Measurements from ENCODE around the gene ARFIP2. TPM values are rescaled to one million over a fixed set of nuclear protein-coding genes. Genes with fewer than 3 reads are reported as not detected.

Gene ARFIP2
- total RNA-seq, 3 donors from 2014 or later (not counting 1 experiment from before 2014, with no cell fraction given), result 44.7 to 62.3 (median 51.4) TPM

GRCh38 chr11:6468712-6469495, 12.2 kb downstream of the ARFIP2 start:
- Mint-ChIP-seq H3K27ac (no peak overlapping the region), H3K27me3 (ENCODE audit: low read depth in 2 of 2) (no peaks in the 10 kb centered on the region), H3K9me3 (no peaks in the 10 kb centered on the region), H3K36me3 (no peaks in the 10 kb centered on the region), H3K4me3 (no peak overlapping the region), H3K4me1 (peaks cover 8 to 18% of the 10 kb centered on the region in 2 donors)
- Histone ChIP-seq H3K4me3 (ENCODE audit: low read length) (no peak overlapping the region), H3K4me1 (ENCODE audit: control insufficient read depth, insufficient read depth, low read length) (peaks cover 13% of the 10 kb centered on the region), H3K36me3 (ENCODE audit: control insufficient read depth, insufficient read depth, low read length) (peaks cover 3% of the 10 kb centered on the region), H3K27me3 (ENCODE audit: control insufficient read depth, insufficient read depth, low read length) (no peaks in the 10 kb centered on the region), H3K9me3 (ENCODE audit: control insufficient read depth, insufficient read depth, low read length) (no peaks in the 10 kb centered on the region), H3K27ac (ENCODE audit: low read length) (no peak overlapping the region)
- DNase-seq (peak in 1 of 2 donors; percentile 16), ATAC-seq (no peak)
- 57% methylated on average over 6 of the region's 6 CpGs for WGBS (ENCODE audit: insufficient coverage)
- TF ChIP-seq, protein P1, sequence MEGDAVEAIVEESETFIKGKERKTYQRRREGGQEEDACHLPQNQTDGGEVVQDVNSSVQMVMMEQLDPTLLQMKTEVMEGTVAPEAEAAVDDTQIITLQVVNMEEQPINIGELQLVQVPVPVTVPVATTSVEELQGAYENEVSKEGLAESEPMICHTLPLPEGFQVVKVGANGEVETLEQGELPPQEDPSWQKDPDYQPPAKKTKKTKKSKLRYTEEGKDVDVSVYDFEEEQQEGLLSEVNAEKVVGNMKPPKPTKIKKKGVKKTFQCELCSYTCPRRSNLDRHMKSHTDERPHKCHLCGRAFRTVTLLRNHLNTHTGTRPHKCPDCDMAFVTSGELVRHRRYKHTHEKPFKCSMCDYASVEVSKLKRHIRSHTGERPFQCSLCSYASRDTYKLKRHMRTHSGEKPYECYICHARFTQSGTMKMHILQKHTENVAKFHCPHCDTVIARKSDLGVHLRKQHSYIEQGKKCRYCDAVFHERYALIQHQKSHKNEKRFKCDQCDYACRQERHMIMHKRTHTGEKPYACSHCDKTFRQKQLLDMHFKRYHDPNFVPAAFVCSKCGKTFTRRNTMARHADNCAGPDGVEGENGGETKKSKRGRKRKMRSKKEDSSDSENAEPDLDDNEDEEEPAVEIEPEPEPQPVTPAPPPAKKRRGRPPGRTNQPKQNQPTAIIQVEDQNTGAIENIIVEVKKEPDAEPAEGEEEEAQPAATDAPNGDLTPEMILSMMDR (IDR thresholded peaks at IDR 0.05), result no peak
- intact Hi-C loops (cut with micrococcal nuclease), result no loop called here

GRCh38 chr11:6459099-6459450, 22.1 kb downstream of the ARFIP2 start:
- Histone ChIP-seq H3K36me3 (ENCODE audit: control insufficient read depth, insufficient read depth, low read length) (peaks cover 26% of the 10 kb centered on the region), H3K27me3 (ENCODE audit: control insufficient read depth, insufficient read depth, low read length) (no peaks in the 10 kb centered on the region), H3K27ac (ENCODE audit: low read length) (no peak overlapping the region), H3K4me3 (ENCODE audit: low read length) (no peak overlapping the region), H3K4me1 (ENCODE audit: control insufficient read depth, insufficient read depth, low read length) (no peaks in the 10 kb centered on the region), H3K9me3 (ENCODE audit: control insufficient read depth, insufficient read depth, low read length) (no peaks in the 10 kb centered on the region)
- H3K27me3 Mint-ChIP-seq (ENCODE audit: low read depth in 2 of 2), result no peaks in the 10 kb centered on the region
- H3K36me3 Mint-ChIP-seq, result peaks cover 5% of the 10 kb centered on the region
- H3K4me1 Mint-ChIP-seq, result no peaks in the 10 kb centered on the region
- H3K4me3 Mint-ChIP-seq, result no peak overlapping the region
- intact Hi-C loops (cut with micrococcal nuclease), result no loop called here
- no peak overlapping the region for H3K27ac Mint-ChIP-seq
- TF ChIP-seq, protein P1 (IDR thresholded peaks at IDR 0.05), result no peak
- no peak for ATAC-seq
- no peak for DNase-seq
- H3K9me3 Mint-ChIP-seq, result no peaks in the 10 kb centered on the region
- 75% methylated on average over 1 of the region's 1 CpG for WGBS (ENCODE audit: insufficient coverage)

DNA sequence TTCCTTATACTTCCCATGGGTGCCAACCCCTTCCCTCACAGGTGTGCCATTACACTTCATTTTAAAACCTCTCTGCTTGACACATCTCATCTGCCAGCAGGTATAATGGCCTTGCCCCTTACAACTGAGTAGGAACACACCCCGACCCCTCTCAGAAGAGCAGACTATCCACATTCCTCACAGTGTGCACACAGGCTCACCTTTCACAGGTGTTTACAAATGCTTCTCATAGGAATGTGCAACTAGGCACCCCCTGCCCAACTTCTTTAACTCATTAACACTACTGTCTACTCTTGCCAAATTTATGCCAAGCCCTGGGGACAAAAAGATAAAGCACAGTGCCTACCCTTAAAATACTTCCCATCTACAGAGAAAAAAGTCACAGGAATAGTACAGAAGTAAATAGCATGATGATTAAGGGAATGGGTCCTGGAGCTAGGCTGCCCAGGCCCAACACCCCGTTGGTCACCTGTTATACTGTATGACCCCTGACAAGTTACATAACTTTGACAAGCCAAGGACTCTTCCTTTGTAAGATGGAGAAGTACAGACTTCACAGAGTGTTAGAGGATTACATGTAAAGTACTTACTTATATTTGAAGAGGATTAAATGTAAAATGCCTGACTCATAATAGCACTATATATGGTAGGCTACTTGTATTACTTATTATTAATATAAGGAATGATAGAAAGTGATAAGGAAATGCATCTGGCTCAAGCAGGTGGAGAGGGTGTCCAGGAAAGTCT, 22.6 kb downstream of the ARFIP2 start:
- H3K27me3 Mint-ChIP-seq (ENCODE audit: low read depth in 2 of 2), result no peaks in the 10 kb centered on the region
- H3K27me3 ChIP-seq (ENCODE audit: control insufficient read depth, insufficient read depth, low read length), result no peaks in the 10 kb centered on the region
- no peak overlapping the region for H3K4me3 ChIP-seq (ENCODE audit: low read length)
- H3K4me3 Mint-ChIP-seq, result no peak overlapping the region
- H3K4me1 Mint-ChIP-seq, result no peaks in the 10 kb centered on the region
- TF ChIP-seq, protein P1 (IDR thresholded peaks at IDR 0.05), result no peak
- no peaks in the 10 kb centered on the region for H3K9me3 Mint-ChIP-seq
- H3K27ac Mint-ChIP-seq, result no peak overlapping the region
- no peaks in the 10 kb centered on the region for H3K9me3 ChIP-seq (ENCODE audit: control insufficient read depth, insufficient read depth, low read length)
- WGBS (ENCODE audit: insufficient coverage), result 83% methylated on average over 2 of the region's 2 CpGs
- H3K4me1 ChIP-seq (ENCODE audit: control insufficient read depth, insufficient read depth, low read length), result no peaks in the 10 kb centered on the region
- DNase-seq (no peak), ATAC-seq (no peak)
- H3K36me3 Mint-ChIP-seq, result peaks cover 5% of the 10 kb centered on the region
- H3K36me3 ChIP-seq (ENCODE audit: control insufficient read depth, insufficient read depth, low read length), result peaks cover 23% of the 10 kb centered on the region
- no peak overlapping the region for H3K27ac ChIP-seq (ENCODE audit: low read length)
- intact Hi-C loops (cut with micrococcal nuclease), result no loop called here
